ENCODE data around the gene GJD4.

The GJD4 gene

DNA sequence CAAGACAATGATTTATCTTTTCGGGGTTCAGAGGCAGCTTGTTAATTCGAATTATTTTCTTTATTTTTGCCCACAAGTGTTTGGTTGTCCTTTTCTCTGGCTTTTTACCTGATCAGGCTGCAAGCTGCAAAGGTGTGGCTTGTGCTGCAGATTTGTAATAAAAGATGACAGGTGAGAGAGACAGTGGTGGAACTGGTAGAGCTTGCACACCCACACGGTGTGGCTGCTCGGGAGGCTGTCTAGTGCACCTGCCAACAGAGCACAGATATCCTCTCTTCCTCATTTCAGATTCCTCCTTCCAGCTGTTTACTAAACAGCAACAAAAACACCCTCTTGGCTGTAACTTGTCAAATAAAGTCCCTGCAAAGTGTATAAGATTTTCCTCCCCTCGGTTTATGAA, 9.2 kb downstream of the GJD4 start:
- TF ChIP-seq, protein P1, sequence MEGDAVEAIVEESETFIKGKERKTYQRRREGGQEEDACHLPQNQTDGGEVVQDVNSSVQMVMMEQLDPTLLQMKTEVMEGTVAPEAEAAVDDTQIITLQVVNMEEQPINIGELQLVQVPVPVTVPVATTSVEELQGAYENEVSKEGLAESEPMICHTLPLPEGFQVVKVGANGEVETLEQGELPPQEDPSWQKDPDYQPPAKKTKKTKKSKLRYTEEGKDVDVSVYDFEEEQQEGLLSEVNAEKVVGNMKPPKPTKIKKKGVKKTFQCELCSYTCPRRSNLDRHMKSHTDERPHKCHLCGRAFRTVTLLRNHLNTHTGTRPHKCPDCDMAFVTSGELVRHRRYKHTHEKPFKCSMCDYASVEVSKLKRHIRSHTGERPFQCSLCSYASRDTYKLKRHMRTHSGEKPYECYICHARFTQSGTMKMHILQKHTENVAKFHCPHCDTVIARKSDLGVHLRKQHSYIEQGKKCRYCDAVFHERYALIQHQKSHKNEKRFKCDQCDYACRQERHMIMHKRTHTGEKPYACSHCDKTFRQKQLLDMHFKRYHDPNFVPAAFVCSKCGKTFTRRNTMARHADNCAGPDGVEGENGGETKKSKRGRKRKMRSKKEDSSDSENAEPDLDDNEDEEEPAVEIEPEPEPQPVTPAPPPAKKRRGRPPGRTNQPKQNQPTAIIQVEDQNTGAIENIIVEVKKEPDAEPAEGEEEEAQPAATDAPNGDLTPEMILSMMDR (IDR thresholded peaks at IDR 0.05; ENCODE audit: low read depth, low read length): no peak
- DNase-seq (ENCODE audit: extremely low read depth, low read depth): no peak

DNA sequence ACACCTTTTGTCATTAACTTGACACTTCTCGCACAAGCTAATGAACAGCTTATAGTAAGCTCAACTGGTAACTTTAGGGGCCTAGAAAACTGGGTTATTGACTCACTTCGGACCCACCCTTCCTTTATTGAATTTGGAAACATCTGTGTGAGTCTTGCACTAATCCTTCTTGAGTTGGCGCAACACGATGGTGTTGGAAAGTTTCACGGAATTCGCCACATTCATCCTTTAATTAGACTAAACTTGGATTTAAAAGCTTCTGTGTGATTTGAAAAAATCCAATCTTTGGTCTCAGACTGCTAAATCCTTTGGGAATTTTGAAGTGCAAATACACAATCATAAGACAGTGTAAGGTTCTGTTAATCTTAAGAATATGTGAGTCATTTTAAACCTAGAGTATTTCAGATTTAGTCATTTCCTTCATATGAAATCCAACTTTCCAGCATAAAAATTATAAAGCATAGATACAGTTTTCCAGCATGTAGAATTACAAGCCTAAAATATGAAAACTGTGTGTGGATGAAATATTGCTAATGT, 21.9 kb downstream of the GJD4 start:
- TF ChIP-seq, protein P1 (IDR thresholded peaks at IDR 0.05; ENCODE audit: low read depth, low read length): no peak
- no peak for DNase-seq (ENCODE audit: extremely low read depth, low read depth)

DNA sequence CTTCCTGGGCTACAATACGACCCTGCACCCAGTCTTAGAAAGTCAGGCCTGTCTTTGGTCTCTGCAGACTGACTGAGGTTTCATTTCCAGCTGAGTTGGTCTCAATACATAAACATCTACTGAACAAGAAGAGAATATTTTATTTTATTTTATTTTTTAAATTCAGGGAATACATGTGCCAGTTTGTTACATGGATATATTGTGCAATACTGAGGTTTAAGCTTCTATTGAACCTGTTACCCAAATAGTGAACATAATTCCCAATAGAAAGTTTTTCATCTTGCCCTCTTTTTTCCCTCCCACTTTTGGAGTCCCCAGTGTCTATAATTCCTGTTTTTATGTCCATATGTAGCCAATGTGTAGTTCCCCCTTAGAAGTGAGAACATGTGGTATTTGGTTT, 26.3 kb downstream of the GJD4 start:
- DNase-seq (ENCODE audit: extremely low read depth, low read depth): no peak
- TF ChIP-seq, protein P1 (IDR thresholded peaks at IDR 0.05; ENCODE audit: low read depth, low read length): no peak

- no peak for DNase-seq (ENCODE audit: extremely low read depth, low read depth)
- TF ChIP-seq, protein P1 (IDR thresholded peaks at IDR 0.05; ENCODE audit: low read depth, low read length): no peak
Observed at GRCh38 chr10:35632027-35632426, 26.9 kb downstream of the GJD4 start.

- DNase-seq (ENCODE audit: extremely low read depth, low read depth): no peak
Observed at GRCh38 chr10:35633006-35633980, 28.2 kb downstream of the GJD4 start.

GRCh38 chr10:35635576-35635975, 30.4 kb downstream of the GJD4 start:
- no peak for DNase-seq (ENCODE audit: extremely low read depth, low read depth)
- TF ChIP-seq, protein P1 (IDR thresholded peaks at IDR 0.05; ENCODE audit: low read depth, low read length): peak; percentile 92

More at GRCh38 chr10:35633006-35633980, 28.2 kb downstream of the GJD4 start:
- TF ChIP-seq, protein P1 (IDR thresholded peaks at IDR 0.05; ENCODE audit: low read depth, low read length): no peak

DNA sequence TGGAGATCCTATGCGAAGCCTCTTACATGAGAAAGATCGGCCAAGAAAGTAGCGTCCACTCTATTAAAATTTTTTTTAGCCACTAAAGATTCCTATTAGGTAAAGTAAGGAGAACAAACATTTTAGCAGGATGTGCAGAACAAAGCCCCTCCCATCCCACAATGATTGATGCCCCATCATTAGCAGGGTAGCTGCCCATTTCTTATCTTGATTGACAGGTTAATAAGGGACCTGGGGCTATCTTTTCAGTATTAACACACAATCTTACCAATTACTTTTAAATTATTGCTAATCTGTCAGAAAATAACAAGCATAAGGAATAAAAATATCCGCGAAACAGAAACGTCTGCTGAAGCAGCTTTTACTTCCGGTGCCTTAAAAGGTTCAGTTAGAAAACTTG, 31.8 kb downstream of the GJD4 start:
- TF ChIP-seq, protein P1 (IDR thresholded peaks at IDR 0.05; ENCODE audit: low read depth, low read length): no peak
- DNase-seq (ENCODE audit: extremely low read depth, low read depth): no peak
